HG03196 (cell line): ENCODE data around the gene DHRS1.

ENCODE experiments used
- ATAC-seq: cut with Tn5 transposase; IDR thresholded peaks from one replicate; pipeline ENCODE4 v1.9.1; 2021; ENCODE audit not compliant: unreplicated experiment

DHRS1 gene

GRCh38 chr14:24310646-24311604 lies 11.3 kb upstream of the DHRS1 start, which contains the start of gene LTB4R:
TSS of gene LTB4R (plus strand) at chr14:24311502. CDS start at chr14:24315652, 4,150 bp downstream.
- ATAC-seq: peak; percentile 53

- no peak for ATAC-seq
Measured at GRCh38 chr14:24310265-24310645, 10.7 kb upstream of the DHRS1 start.

- no peak for ATAC-seq
Measured at GRCh38 chr14:24309538-24310264, 10.1 kb upstream of the DHRS1 start, which contains the start of gene LTB4R2. TSS of gene LTB4R2 (plus strand) at chr14:24310140. CDS start at chr14:24310665, 525 bp downstream.

GRCh38 chr14:24308342-24309124 lies 9.0 kb upstream of the DHRS1 start:
- ATAC-seq: no peak

- no peak for ATAC-seq
Measured at GRCh38 chr14:24307575-24308341, 8.2 kb upstream of the DHRS1 start, which contains the start of gene CIDEB. TSS of gene CIDEB (minus strand) at chr14:24307977. CDS start at chr14:24307858, 119 bp downstream.

GRCh38 chr14:24307156-24307574 lies 7.6 kb upstream of the DHRS1 start:
- ATAC-seq: no peak

- no peak for ATAC-seq
Measured at GRCh38 chr14:24304019-24304387, 4.4 kb upstream of the DHRS1 start.

- no peak for ATAC-seq
Measured at GRCh38 chr14:24300326-24300980, 873 bp upstream of the DHRS1 start.

GRCh38 chr14:24298892-24299254 lies 707 bp downstream of the DHRS1 start:
- ATAC-seq: no peak

- peak; percentile 11 for ATAC-seq
Measured at GRCh38 chr14:24297190-24297964, 2.2 kb downstream of the DHRS1 start.

- peak; percentile 43 for ATAC-seq
Measured at GRCh38 chr14:24296341-24297157, 3.0 kb downstream of the DHRS1 start.

GRCh38 chr14:24293525-24293924 lies 6.1 kb downstream of the DHRS1 start:
- no peak for ATAC-seq

GRCh38 chr14:24292118-24292807 lies 7.3 kb downstream of the DHRS1 start:
- no peak for ATAC-seq

GRCh38 chr14:24291446-24292117 lies 8.0 kb downstream of the DHRS1 start:
- ATAC-seq: no peak

GRCh38 chr14:24290746-24291145 lies 8.8 kb downstream of the DHRS1 start:
- ATAC-seq: no peak

- peak; percentile 87 for ATAC-seq
Measured at GRCh38 chr14:24289649-24290280, 9.8 kb downstream of the DHRS1 start.
